Measurements from ENCODE around the gene PTH1R. TPM values are rescaled to one million over a fixed set of nuclear protein-coding genes. Genes with fewer than 3 reads are reported as not detected.
"Not testable (repeated sequence)": the region's sequence is repeated elsewhere in the genome, so short reads cannot be mapped to it uniquely, and the experiment has no call there.

The PTH1R gene
- polyA plus RNA-seq, 2 of the 4 experiments (the other 2 are of a cell fraction): 0.45 to 0.53 TPM

DNA sequence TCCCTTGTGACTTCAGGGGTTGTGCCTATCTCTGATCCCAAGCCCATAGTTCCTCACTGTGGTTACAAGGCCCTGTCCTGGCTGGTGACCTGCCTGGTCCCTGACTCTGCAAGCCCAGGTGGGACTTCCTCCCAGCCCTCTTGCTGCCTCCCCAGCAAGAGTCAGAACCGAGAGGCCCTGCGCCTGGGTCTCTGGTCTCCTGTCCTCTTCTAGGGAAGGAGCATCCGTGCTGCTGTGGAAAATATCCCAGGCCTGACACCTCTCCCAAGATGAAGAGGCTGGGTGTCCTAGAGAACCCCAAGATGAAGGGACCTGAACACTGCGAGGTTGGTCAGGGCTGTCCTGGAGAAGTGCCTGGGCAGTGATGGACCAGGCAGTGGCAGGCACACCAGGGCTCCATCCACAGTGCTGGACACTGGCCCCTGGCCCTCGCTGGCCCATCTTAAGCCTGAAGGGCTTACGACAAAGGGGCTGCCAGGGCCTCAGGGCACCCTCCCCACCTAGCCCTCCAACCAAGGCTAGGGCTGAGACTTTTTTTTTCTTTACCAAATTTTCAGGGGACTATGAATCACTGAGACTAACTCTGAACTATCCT lies 32.7 kb downstream of the PTH1R start:
- Histone ChIP-seq H3K27ac (peak overlapping the region in 1 of 2 experiments; percentile 76; a peak in 5 of 6 replicates), H3K4me2 (no peak overlapping the region), H3K9me3 (no peaks in the 10 kb centered on the region), H3K4me1 (peaks cover 17% of the 10 kb centered on the region), H3K4me3 (no peak overlapping the region)
- no peak for FAIRE-seq
- TF ChIP-seq NR3C1 (IDR thresholded peaks at IDR 0.05): no peak
- no peak for TF ChIP-seq EP300 (IDR thresholded peaks at IDR 0.05)
- ChIA-PET CTCF (interaction anchor here (0.6 to 2.6 kb wide), 27 partner anchors 10 to 207 kb away, joined by 3 to 39 read pairs (median 4); partner anchors contain the start of gene PTH1R), POLR2A (interaction anchor here (1.2 kb wide), 1 partner anchor 66 kb away, joined by 4 read pairs; the partner anchor contains the start of gene CCDC12)
- no peak for DNase-seq (ENCODE audit: low read depth in 1 of 2, low spot score in 1 of 2)
- 94% methylated on average over 2 of the region's 6 CpGs for WGBS (ENCODE audit: missing lambda C conversion rate)
- ATAC-seq: peak; percentile 11 to 24; a peak in 3 of 6 replicates

DNA sequence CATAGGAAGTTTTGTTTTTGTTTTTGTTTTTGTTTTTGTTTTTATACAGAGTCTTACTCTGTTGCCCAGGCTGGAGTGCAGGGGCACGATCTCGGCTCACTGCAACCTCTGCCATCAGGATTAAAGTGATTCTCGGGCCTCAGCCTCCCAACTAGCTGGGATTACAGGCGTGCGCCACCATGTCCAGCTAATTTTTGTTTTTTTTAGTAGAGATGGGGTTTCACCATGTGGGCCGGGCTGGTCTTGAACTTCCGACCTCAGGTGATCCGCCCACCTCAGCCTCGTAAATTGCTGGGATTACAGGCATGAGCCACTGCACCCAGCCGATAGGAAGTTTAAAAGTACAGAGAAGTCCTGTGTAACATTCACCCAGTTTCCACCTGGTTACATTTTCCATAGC lies 33.4 kb downstream of the PTH1R start:
- POLR2A ChIA-PET; FAIRE-seq; DNase-seq (ENCODE audit: low read depth in 1 of 2, low spot score in 1 of 2); H3K4me3 ChIP-seq; H3K9me3 ChIP-seq; H3K4me2 ChIP-seq; ATAC-seq; H3K27ac ChIP-seq: not testable (repeated sequence)
- CTCF ChIA-PET: interaction anchor here (0.7 to 1.5 kb wide), 4 partner anchors 11 to 205 kb away, joined by 3 read pairs; no protein-coding TSS in a partner anchor
- peaks cover 17% of the 10 kb centered on the region for H3K4me1 ChIP-seq
- WGBS (ENCODE audit: missing lambda C conversion rate): 94% methylated on average over 10 of the region's 10 CpGs

DNA sequence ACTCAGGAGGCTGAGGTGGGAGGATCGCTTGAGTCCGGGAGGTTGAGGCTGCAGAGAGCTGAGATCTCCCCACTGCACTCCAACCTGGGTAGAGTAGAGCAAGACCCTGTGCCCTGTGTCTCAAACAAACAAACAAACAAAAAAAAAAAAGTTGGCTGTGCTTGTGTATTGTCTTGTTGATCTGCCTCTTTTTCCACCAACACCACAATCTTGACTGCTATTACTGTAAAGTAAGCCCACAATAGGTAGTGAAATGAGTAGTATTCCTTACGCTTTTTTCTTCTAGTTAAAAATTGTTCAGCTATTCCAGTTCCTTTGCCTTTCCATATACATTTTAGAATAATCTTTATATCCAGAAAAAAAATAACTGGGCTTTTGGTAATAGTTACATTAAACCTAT lies 35.5 kb downstream of the PTH1R start:
- ChIA-PET POLR2A (no interaction called here), CTCF (interaction anchor here (0.7 to 3.7 kb wide), 6 partner anchors 11 to 207 kb away, joined by 3 to 20 read pairs (median 8); no protein-coding TSS in a partner anchor)
- TF ChIP-seq, protein P1, sequence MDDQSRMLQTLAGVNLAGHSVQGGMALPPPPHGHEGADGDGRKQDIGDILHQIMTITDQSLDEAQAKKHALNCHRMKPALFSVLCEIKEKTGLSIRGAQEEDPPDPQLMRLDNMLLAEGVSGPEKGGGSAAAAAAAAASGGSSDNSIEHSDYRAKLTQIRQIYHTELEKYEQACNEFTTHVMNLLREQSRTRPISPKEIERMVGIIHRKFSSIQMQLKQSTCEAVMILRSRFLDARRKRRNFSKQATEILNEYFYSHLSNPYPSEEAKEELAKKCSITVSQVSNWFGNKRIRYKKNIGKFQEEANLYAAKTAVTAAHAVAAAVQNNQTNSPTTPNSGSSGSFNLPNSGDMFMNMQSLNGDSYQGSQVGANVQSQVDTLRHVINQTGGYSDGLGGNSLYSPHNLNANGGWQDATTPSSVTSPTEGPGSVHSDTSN (IDR thresholded peaks at IDR 0.05): no peak
- TF ChIP-seq EP300 (IDR thresholded peaks at IDR 0.05) (no peak), RFX5 (IDR thresholded peaks at IDR 0.05) (no peak), NPAS2 (CRISPR knock-in tag; IDR thresholded peaks at IDR 0.05; ENCODE audit: borderline replicate concordance) (no peak), BHLHE40 (IDR thresholded peaks at IDR 0.05; ENCODE audit: low read depth, low read length) (no peak), HOXB5 (CRISPR knock-in tag; IDR thresholded peaks at IDR 0.05) (no peak), MAZ (IDR thresholded peaks at IDR 0.05; ENCODE audit: borderline replicate concordance, low read depth, low read length) (no peak)
- TF ChIP-seq, protein P2, sequence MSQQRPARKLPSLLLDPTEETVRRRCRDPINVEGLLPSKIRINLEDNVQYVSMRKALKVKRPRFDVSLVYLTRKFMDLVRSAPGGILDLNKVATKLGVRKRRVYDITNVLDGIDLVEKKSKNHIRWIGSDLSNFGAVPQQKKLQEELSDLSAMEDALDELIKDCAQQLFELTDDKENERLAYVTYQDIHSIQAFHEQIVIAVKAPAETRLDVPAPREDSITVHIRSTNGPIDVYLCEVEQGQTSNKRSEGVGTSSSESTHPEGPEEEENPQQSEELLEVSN (IDR thresholded peaks at IDR 0.05; ENCODE audit: borderline replicate concordance, low read depth): no peak
- Histone ChIP-seq H3K4me2 (no peak overlapping the region), H3K4me1 (peaks cover 17% of the 10 kb centered on the region), H3K9me3 (no peaks in the 10 kb centered on the region), H3K4me3 (no peak overlapping the region), H3K27ac (no peak overlapping the region)
- DNase-seq (ENCODE audit: low read depth in 1 of 2, low spot score in 1 of 2) (no peak), ATAC-seq (no peak), FAIRE-seq (no peak)
- WGBS (ENCODE audit: missing lambda C conversion rate): 97% methylated on average over 3 of the region's 3 CpGs

DNA sequence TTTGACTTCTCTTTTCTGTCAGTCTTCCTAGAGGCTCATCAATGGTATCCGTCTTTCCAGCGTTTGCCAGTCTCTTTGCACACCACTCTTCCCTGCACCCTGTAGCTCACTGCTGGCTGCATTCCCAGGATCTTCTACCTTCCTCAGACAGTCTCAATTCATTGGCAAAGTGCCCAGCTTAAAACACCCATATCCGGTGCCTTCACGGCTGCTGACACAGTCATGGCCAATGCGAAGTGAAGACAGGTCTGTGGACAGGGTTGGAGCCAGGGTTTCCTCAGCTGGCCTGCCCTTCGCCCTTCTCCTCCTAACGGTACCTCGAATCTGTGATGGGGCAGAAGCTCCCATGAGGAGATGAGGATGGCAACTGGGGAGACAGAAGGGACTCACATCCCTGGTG lies 36.1 kb downstream of the PTH1R start:
- Histone ChIP-seq H3K4me2 (no peak overlapping the region), H3K4me1 (peaks cover 17% of the 10 kb centered on the region), H3K4me3 (no peak overlapping the region), H3K27ac (peak overlapping the region in 1 of 2 experiments; percentile 54; a peak in 3 of 6 replicates), H3K9me3 (no peaks in the 10 kb centered on the region)
- POLR2A ChIA-PET: no interaction called here
- WGBS (ENCODE audit: missing lambda C conversion rate): 52% methylated on average over 8 of the region's 8 CpGs
- ATAC-seq (no peak), DNase-seq (ENCODE audit: low read depth in 1 of 2, low spot score in 1 of 2) (peak in 1 of 2 experiments; percentile 43), FAIRE-seq (no peak)
- CTCF ChIA-PET: interaction anchor here (0.5 to 3.7 kb wide), 11 partner anchors 10 to 211 kb away, joined by 3 to 20 read pairs (median 4); no protein-coding TSS in a partner anchor
- TF ChIP-seq, protein P3, sequence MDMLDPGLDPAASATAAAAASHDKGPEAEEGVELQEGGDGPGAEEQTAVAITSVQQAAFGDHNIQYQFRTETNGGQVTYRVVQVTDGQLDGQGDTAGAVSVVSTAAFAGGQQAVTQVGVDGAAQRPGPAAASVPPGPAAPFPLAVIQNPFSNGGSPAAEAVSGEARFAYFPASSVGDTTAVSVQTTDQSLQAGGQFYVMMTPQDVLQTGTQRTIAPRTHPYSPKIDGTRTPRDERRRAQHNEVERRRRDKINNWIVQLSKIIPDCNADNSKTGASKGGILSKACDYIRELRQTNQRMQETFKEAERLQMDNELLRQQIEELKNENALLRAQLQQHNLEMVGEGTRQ (IDR thresholded peaks at IDR 0.05): no peak
- no peak for TF ChIP-seq SMC3 (IDR thresholded peaks at IDR 0.05)
- no peak for TF ChIP-seq EHF (CRISPR knock-in tag; IDR thresholded peaks at IDR 0.05)
- no peak for TF ChIP-seq NR3C1 (IDR thresholded peaks at IDR 0.05)
- no peak for TF ChIP-seq CBX2 (IDR thresholded peaks at IDR 0.05; ENCODE audit: borderline replicate concordance, low read depth)
- TF ChIP-seq, protein P4, sequence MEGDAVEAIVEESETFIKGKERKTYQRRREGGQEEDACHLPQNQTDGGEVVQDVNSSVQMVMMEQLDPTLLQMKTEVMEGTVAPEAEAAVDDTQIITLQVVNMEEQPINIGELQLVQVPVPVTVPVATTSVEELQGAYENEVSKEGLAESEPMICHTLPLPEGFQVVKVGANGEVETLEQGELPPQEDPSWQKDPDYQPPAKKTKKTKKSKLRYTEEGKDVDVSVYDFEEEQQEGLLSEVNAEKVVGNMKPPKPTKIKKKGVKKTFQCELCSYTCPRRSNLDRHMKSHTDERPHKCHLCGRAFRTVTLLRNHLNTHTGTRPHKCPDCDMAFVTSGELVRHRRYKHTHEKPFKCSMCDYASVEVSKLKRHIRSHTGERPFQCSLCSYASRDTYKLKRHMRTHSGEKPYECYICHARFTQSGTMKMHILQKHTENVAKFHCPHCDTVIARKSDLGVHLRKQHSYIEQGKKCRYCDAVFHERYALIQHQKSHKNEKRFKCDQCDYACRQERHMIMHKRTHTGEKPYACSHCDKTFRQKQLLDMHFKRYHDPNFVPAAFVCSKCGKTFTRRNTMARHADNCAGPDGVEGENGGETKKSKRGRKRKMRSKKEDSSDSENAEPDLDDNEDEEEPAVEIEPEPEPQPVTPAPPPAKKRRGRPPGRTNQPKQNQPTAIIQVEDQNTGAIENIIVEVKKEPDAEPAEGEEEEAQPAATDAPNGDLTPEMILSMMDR (IDR thresholded peaks at IDR 0.05): no peak
- TF ChIP-seq MAZ (IDR thresholded peaks at IDR 0.05; ENCODE audit: borderline replicate concordance, low read depth, low read length): no peak
- TF ChIP-seq CBX8 (IDR thresholded peaks at IDR 0.05): no peak
- no peak for TF ChIP-seq FOSL2 (IDR thresholded peaks at IDR 0.05)
- no peak for TF ChIP-seq FOSL2 (CRISPR knock-in tag; IDR thresholded peaks at IDR 0.05)
- TF ChIP-seq CEBPB (IDR thresholded peaks at IDR 0.05): no peak
- TF ChIP-seq SREBF2 (IDR thresholded peaks at IDR 0.05): no peak
- no peak for TF ChIP-seq HDAC2 (IDR thresholded peaks at IDR 0.05)
- TF ChIP-seq POLR2A (IDR thresholded peaks at IDR 0.05; ENCODE audit: low read length): no peak
- TF ChIP-seq RCOR1 (IDR thresholded peaks at IDR 0.05; ENCODE audit: low read depth, low read length): no peak
- TF ChIP-seq PHF8 (IDR thresholded peaks at IDR 0.05; ENCODE audit: borderline replicate concordance, low read depth): no peak
- no peak for TF ChIP-seq HOXA7 (CRISPR knock-in tag; IDR thresholded peaks at IDR 0.05)
- no peak for TF ChIP-seq RAD21 (conservative IDR thresholded peaks at IDR 0.05 in 1 of 2, IDR thresholded peaks at IDR 0.05 in 1 of 2)
- TF ChIP-seq, protein P5, sequence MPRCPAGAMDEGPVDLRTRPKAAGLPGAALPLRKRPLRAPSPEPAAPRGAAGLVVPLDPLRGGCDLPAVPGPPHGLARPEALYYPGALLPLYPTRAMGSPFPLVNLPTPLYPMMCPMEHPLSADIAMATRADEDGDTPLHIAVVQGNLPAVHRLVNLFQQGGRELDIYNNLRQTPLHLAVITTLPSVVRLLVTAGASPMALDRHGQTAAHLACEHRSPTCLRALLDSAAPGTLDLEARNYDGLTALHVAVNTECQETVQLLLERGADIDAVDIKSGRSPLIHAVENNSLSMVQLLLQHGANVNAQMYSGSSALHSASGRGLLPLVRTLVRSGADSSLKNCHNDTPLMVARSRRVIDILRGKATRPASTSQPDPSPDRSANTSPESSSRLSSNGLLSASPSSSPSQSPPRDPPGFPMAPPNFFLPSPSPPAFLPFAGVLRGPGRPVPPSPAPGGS (IDR thresholded peaks at IDR 0.05): no peak
